CD4-positive, alpha-beta T cell (primary cell): ENCODE results near the gene GRIFIN. TPM values are rescaled to one million over a fixed set of nuclear protein-coding genes. Genes with fewer than 3 reads are reported as not detected.

ENCODE experiments used
- ATAC-seq: fragments of 200-7000 bp; cut with Tn5 transposase; one replicate; pipeline ENCODE4 v1.10.0; 2022; ENCODE audit warnings: mild to moderate bottlenecking; ENCODE audit not compliant: poor library complexity
- CTCF ChIA-PET: fragments of 350-600 bp; sonication (Branson Sonifier 250); formaldehyde crosslinking; loops from one replicate; lab custom pipeline; 2021; ENCODE audit warnings: antibody characterized with exemption, inconsistent platforms; lab: Charles Lee
- POLR2A ChIA-PET: fragments of 350-600 bp; sonication (Branson Sonifier 250); formaldehyde crosslinking; loops from one replicate; lab custom pipeline; 2021; ENCODE audit warnings: antibody characterized with exemption, inconsistent platforms; lab: Charles Lee
- DNase-seq, 14 experiments: peaks; one replicate each; pipeline ENCODE4 v3.0.0-alpha.2; 2013 to 2020; ENCODE audit warnings: mixed read lengths in 2 of 14
- H3K27ac ChIP-seq, 2 donors: one replicate each; pipeline versions ENCODE4 v1.5.1 to v1.7.0; 2013; ENCODE audit warnings: low read length in 2 of 2, low read depth in 1 of 2, mild to moderate bottlenecking in 1 of 2
- H3K27me3 ChIP-seq, 2 experiments: 1 replicate in 1 of 2; 2 replicates in 1 of 2; pipeline versions ENCODE4 v1.6.1 to v1.7.0; 2013; ENCODE audit warnings: low read length in 2 of 2, control low read depth in 1 of 2, mild to moderate bottlenecking in 1 of 2, moderate library complexity in 1 of 2; ENCODE audit not compliant: insufficient read depth in 2 of 2, control insufficient read depth in 1 of 2
- H3K36me3 ChIP-seq: one replicate; pipeline ENCODE4 v1.6.1; 2013; ENCODE audit warnings: low read length, control low read depth; ENCODE audit not compliant: insufficient read depth
- H3K4me1 ChIP-seq: one replicate; pipeline ENCODE4 v1.6.1; 2013; ENCODE audit warnings: low read length, control low read depth; ENCODE audit not compliant: insufficient read depth
- H3K4me3 ChIP-seq: one replicate; pipeline ENCODE4 v1.5.1; 2013; ENCODE audit warnings: mild to moderate bottlenecking, low read length, moderate library complexity
- H3K9me3 ChIP-seq, 2 experiments: 1 replicate in 1 of 2; 2 replicates in 1 of 2; pipeline versions ENCODE4 v1.6.1 to v1.7.0; 2013; ENCODE audit warnings: low read length in 2 of 2, mild to moderate bottlenecking in 2 of 2, control low read depth in 1 of 2, moderate library complexity in 1 of 2; ENCODE audit not compliant: control insufficient read depth in 1 of 2, insufficient read depth in 1 of 2
- H3K27ac Mint-ChIP-seq: one replicate; pipeline ENCODE4 v1.8.0; 2020; ENCODE audit warnings: mixed read lengths
- H3K27me3 Mint-ChIP-seq: one replicate; pipeline ENCODE4 v1.8.0; 2021; ENCODE audit warnings: mixed read lengths
- H3K36me3 Mint-ChIP-seq: one replicate; pipeline ENCODE4 v1.8.0; 2021; ENCODE audit warnings: low read depth, mixed read lengths
- H3K4me1 Mint-ChIP-seq: one replicate; pipeline ENCODE4 v1.8.0; 2021; ENCODE audit warnings: low read depth, mixed read lengths
- H3K4me3 Mint-ChIP-seq: one replicate; pipeline ENCODE4 v1.8.0; 2020; ENCODE audit warnings: mild to moderate bottlenecking, mixed read lengths
- H3K9me3 Mint-ChIP-seq: one replicate; pipeline ENCODE4 v1.8.0; 2020; ENCODE audit warnings: mixed read lengths
- CTCF ChIP-seq: fragments of 200-600 bp; IDR thresholded peaks from one replicate; pipeline ENCODE4 v1.8.0; 2022; ENCODE audit warnings: antibody characterized with exemption, mild to moderate bottlenecking
- intact Hi-C, 2 experiments: fragments of 100-400 bp; cut with DNase I in 1 of 2; cut with micrococcal nuclease in 1 of 2; formaldehyde crosslinking; loops; one replicate each; pipeline versions ENCODE4 v1.15.1 to v1.9.0; 2023 to 2025; cut with DNase I, micrococcal nuclease
- total RNA-seq, 174 experiments: library from RNA in 2 of 174; stranded (reverse) in 2 of 174; gene quantifications; one replicate each; pipeline ENCODE4 v1.2.3 and lab custom pipeline; 2021 to 2026

GRIFIN gene
- total RNA-seq, 2 experiments from 2014 or later = not detected

- Mint-ChIP-seq H3K27me3 (peaks cover 8% of the 10 kb centered on the region), H3K9me3 (no peaks in the 10 kb centered on the region), H3K4me1 (peaks cover 9% of the 10 kb centered on the region), H3K27ac (no peak overlapping the region), H3K36me3 (no peaks in the 10 kb centered on the region), H3K4me3 (no peak overlapping the region)
- no peaks in the 10 kb centered on the region for H3K27me3 ChIP-seq
- no peaks in the 10 kb centered on the region for H3K36me3 ChIP-seq
- peaks cover 0 to 3% of the 10 kb centered on the region in 2 experiments for H3K9me3 ChIP-seq
- ChIA-PET POLR2A (interaction anchor here (1.0 to 2.1 kb wide), 2 partner anchors 41 to 77 kb away, joined by 3 to 7 read pairs; no protein-coding TSS in a partner anchor), CTCF (interaction anchor here (0.6 to 1.3 kb wide), 11 partner anchors 11 to 889 kb away, joined by 3 to 5 read pairs (median 3); no protein-coding TSS in a partner anchor)
- intact Hi-C loops = no loop called here
- no peak for DNase-seq
- peaks cover 7% of the 10 kb centered on the region for H3K4me1 ChIP-seq
- ATAC-seq = no peak
- H3K27ac ChIP-seq = no peak overlapping the region
- no peak for TF ChIP-seq CTCF
- no peak overlapping the region for H3K4me3 ChIP-seq
These were observed 8.0 kb downstream of the GRIFIN start for GRCh38 chr7:2468227-2468626.

- no peaks in the 10 kb centered on the region for H3K9me3 Mint-ChIP-seq
- H3K27ac ChIP-seq = no peak overlapping the region
- ATAC-seq (no peak), DNase-seq (no peak)
- no peak for TF ChIP-seq CTCF
- peaks cover 7% of the 10 kb centered on the region for H3K4me1 ChIP-seq
- no peak overlapping the region for H3K4me3 Mint-ChIP-seq
- no peaks in the 10 kb centered on the region for H3K36me3 Mint-ChIP-seq
- no peak overlapping the region for H3K27ac Mint-ChIP-seq
- H3K27me3 ChIP-seq = no peaks in the 10 kb centered on the region
- CTCF ChIA-PET = no interaction called here
- H3K27me3 Mint-ChIP-seq = peaks cover 8% of the 10 kb centered on the region
- intact Hi-C loops = no loop called here
- no peak overlapping the region for H3K4me3 ChIP-seq
- POLR2A ChIA-PET = interaction anchor here (0.6 kb wide), 1 partner anchor 10 kb away, joined by 3 read pairs; no protein-coding TSS in a partner anchor
- peaks cover 0 to 4% of the 10 kb centered on the region in 2 experiments for H3K9me3 ChIP-seq
- H3K4me1 Mint-ChIP-seq = peaks cover 9% of the 10 kb centered on the region
- no peaks in the 10 kb centered on the region for H3K36me3 ChIP-seq
These were observed 9.5 kb downstream of the GRIFIN start for GRCh38 chr7:2466675-2467074.

- H3K27me3 Mint-ChIP-seq = peaks cover 8% of the 10 kb centered on the region
- DNase-seq (no peak), ATAC-seq (no peak)
- Histone ChIP-seq H3K4me1 (peaks cover 7% of the 10 kb centered on the region), H3K27me3 (no peaks in the 10 kb centered on the region), H3K9me3 (peaks cover 0 to 4% of the 10 kb centered on the region in 2 experiments), H3K4me3 (no peak overlapping the region), H3K36me3 (no peaks in the 10 kb centered on the region), H3K27ac (no peak overlapping the region)
- ChIA-PET CTCF (no interaction called here), POLR2A (no interaction called here)
- H3K36me3 Mint-ChIP-seq = no peaks in the 10 kb centered on the region
- H3K27ac Mint-ChIP-seq = no peak overlapping the region
- no peaks in the 10 kb centered on the region for H3K9me3 Mint-ChIP-seq
- no peak for TF ChIP-seq CTCF
- no peak overlapping the region for H3K4me3 Mint-ChIP-seq
- H3K4me1 Mint-ChIP-seq = peaks cover 9% of the 10 kb centered on the region
- intact Hi-C loops = no loop called here
These were observed 10.3 kb downstream of the GRIFIN start for GRCh38 chr7:2465928-2466327.
